AG09319 (cell line): ENCODE results near the gene HSP90AB1.

Experiments used
- DNase-seq: peaks from one replicate; pipeline ENCODE4 v3.0.0-alpha.2; 2010; ENCODE audit warnings: low read depth; ENCODE audit errors: extremely low read depth
- CTCF ChIP-seq: IDR thresholded peaks from 2 replicates; pipeline ENCODE4 v1.5.1; 2011; ENCODE audit warnings: low read depth, mild to moderate bottlenecking, inconsistent platforms, low read length, moderate library complexity

Gene HSP90AB1

GRCh38 chr6:44222486-44223318 lies 24.2 kb upstream of the HSP90AB1 start:
- no peak for TF ChIP-seq CTCF
- no peak for DNase-seq

GRCh38 chr6:44223319-44224028 lies 23.4 kb upstream of the HSP90AB1 start, which contains the start of gene SLC29A1:
SLC29A1 (plus strand) TSS chr6:44223595; CDS start chr6:44227314, 3,719 bp downstream.
- TF ChIP-seq CTCF = no peak; the same call in none of the 2 replicates
- no peak for DNase-seq

- no peak for DNase-seq
- no peak for TF ChIP-seq CTCF
Observed at GRCh38 chr6:44224029-44224964, 22.6 kb upstream of the HSP90AB1 start.

- no peak for TF ChIP-seq CTCF
- no peak for DNase-seq
Observed at GRCh38 chr6:44224965-44225305, 22.0 kb upstream of the HSP90AB1 start.

- DNase-seq = no peak
- TF ChIP-seq CTCF = no peak
Observed at GRCh38 chr6:44225579-44226325, 21.1 kb upstream of the HSP90AB1 start.

- no peak for TF ChIP-seq CTCF
- DNase-seq = no peak
Observed at GRCh38 chr6:44226368-44227147, 20.3 kb upstream of the HSP90AB1 start.
